Stomach (tissue), 9 donors: ENCODE results near the gene PRR23B. TPM values are rescaled to one million over a fixed set of nuclear protein-coding genes. Genes with fewer than 3 reads are reported as not detected.
"Not testable (repeated sequence)": the region's sequence is repeated elsewhere in the genome, so short reads cannot be mapped to it uniquely, and the experiment has no call there.

Experiments
- DNase-seq, 2 donors: peaks; one replicate each; pipeline versions ENCODE4 v3.0.0 to v3.0.0-alpha.2; 2013 to 2019
- H3K27ac ChIP-seq, 5 donors: fragments of 200-600 bp in 4 of 5; sonication (generic) in 4 of 5; one replicate each; pipeline ENCODE4 v1.5.1; 2013 to 2019; ENCODE audit warnings: mild to moderate bottlenecking in 1 of 5, moderate library complexity in 1 of 5
- H3K27me3 ChIP-seq, 3 donors: fragments of 200-600 bp; sonication (generic); one replicate each; pipeline ENCODE4 v1.5.1; 2017 to 2019; ENCODE audit warnings: mixed run types in 1 of 3
- H3K36me3 ChIP-seq, 4 donors: fragments of 200-600 bp; sonication (generic); 1 replicate in 3 of 4; 2 replicates in 1 of 4; pipeline ENCODE4 v1.5.1; 2016 to 2019
- H3K4me1 ChIP-seq, 4 donors: fragments of 200-600 bp; sonication (generic); one replicate each; pipeline ENCODE4 v1.5.1; 2016 to 2019
- H3K4me3 ChIP-seq, 4 donors: fragments of 200-600 bp; sonication (generic) in 3 of 4; one replicate each; pipeline ENCODE4 v1.5.1; 2016 to 2019; ENCODE audit warnings: mild to moderate bottlenecking in 1 of 4
- H3K9me3 ChIP-seq, 4 donors: fragments of 200-600 bp; sonication (generic); one replicate each; pipeline ENCODE4 v1.5.1; 2016 to 2019
- EP300 ChIP-seq: sonication (generic); formaldehyde crosslinking; IDR thresholded peaks from one replicate; pipeline ENCODE4 v1.6.1; 2017; ENCODE audit warnings: antibody characterized with exemption
- POLR2A ChIP-seq, 4 donors: fragments of 450-650 bp; IDR thresholded peaks; one replicate each; pipeline ENCODE4 v1.6.1; 2016; ENCODE audit warnings: antibody characterized with exemption in 4 of 4, control low read depth in 2 of 4, mild to moderate bottlenecking in 1 of 4, moderate library complexity in 1 of 4
- POLR2AphosphoS5 ChIP-seq, 3 donors: sonication (generic); formaldehyde crosslinking; IDR thresholded peaks; one replicate each; pipeline ENCODE4 v1.6.1; 2016; ENCODE audit warnings: antibody characterized with exemption in 3 of 3
- WGBS, 5 donors: extraction: QIAGEN DNeasy Blood & Tissue Kit in 3 of 5; methylation state at CpG; one replicate each; pipeline versions ENCODE4 v1.1.5 to v1.1.7; 2013 to 2018; 5-methylcytosine and 5-hydroxymethylcytosine counted together
- intact Hi-C: fragments of 100-400 bp; cut with DNase I; formaldehyde crosslinking; loops from one replicate; pipeline ENCODE4 v1.15.1; 2023; ENCODE audit warnings: low total_unique reads
- polyA plus RNA-seq, 3 donors: library from polyadenylated mRNA; stranded (reverse); fragments of 200-250 nt; gene quantifications; one replicate each; pipeline ENCODE4 v1.2.3, GENCODE V29; 2013
- total RNA-seq, 5 donors: library from RNA; depleted of rRNA; stranded (reverse); fragments of >200 nt; gene quantifications; one replicate each; pipeline versions ENCODE4 v1.1.0 to v1.2.3, GENCODE V29; 2014 to 2016
- TF ChIP-seq, protein P1 (sequence below), 7 experiments: fragments of 450-650 bp in 4 of 7; fragments of 200-600 bp in 3 of 7; sonication (generic) in 3 of 7; IDR thresholded peaks; one replicate each; pipeline ENCODE4 v1.5.1; 2016 to 2019; ENCODE audit warnings: antibody characterized with exemption in 7 of 7, control low read depth in 2 of 7, mild to moderate bottlenecking in 1 of 7
- donor health status: healthy with polysubstance abuse.
- donor health status: Bipolar disorder and iron deficiency.
- donor health status: healthy.

The PRR23B gene
- total and polyA plus RNA-seq, 8 donors: not detected

DNA sequence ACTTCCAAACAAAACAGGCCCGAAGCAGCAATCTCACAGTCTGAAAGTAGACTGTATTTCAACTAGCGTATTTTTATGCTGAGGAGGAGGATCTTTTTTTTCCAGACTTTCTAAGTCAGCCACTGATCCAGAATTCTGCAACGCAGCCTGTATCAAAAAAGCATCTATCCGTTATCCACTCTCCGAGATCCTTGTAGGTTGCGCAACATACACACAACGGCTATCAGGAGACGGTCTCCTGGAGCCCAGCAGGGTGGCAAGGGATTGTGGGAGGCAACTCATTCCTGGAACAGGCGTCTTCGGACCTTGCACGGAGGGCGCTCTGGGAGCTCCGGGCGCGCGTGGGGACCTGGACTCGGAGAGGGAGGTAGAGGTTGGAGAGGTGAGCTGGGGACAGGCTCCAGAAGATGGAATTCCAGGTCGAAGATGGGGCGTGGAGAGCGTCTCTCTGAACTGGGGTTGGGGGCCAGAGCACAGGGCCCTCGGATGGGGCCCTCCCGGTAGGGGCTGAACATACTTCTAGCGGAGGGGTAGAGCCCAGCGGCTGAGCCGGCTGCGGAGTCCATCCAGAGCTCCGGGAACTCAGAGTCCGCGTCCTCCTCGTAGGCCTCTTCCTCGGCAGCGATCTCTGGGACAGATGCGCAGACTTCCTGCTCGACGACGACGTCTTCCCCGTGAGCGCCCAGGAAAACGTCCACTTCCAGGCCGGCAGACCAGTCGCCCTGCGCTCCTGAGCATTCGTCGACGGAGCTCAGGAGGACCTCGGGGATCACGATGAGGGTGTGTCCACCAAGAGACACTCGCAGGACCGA lies 23.0 kb upstream of the PRR23B start:
- H3K36me3 ChIP-seq: no peaks in the 10 kb centered on the region
- 66 to 82% (median 76%) methylated on average over 38 to 50 of the region's 50 CpGs for WGBS, 5 donors
- intact Hi-C loops: no loop called here
- no peak overlapping the region for H3K4me3 ChIP-seq
- TF ChIP-seq POLR2A (IDR thresholded peaks at IDR 0.05) (no peak), POLR2AphosphoS5 (IDR thresholded peaks at IDR 0.05) (no peak), EP300 (no peak)
- TF ChIP-seq, protein P1, sequence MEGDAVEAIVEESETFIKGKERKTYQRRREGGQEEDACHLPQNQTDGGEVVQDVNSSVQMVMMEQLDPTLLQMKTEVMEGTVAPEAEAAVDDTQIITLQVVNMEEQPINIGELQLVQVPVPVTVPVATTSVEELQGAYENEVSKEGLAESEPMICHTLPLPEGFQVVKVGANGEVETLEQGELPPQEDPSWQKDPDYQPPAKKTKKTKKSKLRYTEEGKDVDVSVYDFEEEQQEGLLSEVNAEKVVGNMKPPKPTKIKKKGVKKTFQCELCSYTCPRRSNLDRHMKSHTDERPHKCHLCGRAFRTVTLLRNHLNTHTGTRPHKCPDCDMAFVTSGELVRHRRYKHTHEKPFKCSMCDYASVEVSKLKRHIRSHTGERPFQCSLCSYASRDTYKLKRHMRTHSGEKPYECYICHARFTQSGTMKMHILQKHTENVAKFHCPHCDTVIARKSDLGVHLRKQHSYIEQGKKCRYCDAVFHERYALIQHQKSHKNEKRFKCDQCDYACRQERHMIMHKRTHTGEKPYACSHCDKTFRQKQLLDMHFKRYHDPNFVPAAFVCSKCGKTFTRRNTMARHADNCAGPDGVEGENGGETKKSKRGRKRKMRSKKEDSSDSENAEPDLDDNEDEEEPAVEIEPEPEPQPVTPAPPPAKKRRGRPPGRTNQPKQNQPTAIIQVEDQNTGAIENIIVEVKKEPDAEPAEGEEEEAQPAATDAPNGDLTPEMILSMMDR (IDR thresholded peaks at IDR 0.05): no peak
- no peak for DNase-seq
- H3K9me3 ChIP-seq: peaks cover 0 to 37% (median 26%) of the 10 kb centered on the region in 4 donors
- H3K4me1 ChIP-seq: no peaks in the 10 kb centered on the region
- H3K27ac ChIP-seq: no peak overlapping the region
- peaks cover 0 to 18% (median 0%) of the 10 kb centered on the region in 3 donors for H3K27me3 ChIP-seq

DNA sequence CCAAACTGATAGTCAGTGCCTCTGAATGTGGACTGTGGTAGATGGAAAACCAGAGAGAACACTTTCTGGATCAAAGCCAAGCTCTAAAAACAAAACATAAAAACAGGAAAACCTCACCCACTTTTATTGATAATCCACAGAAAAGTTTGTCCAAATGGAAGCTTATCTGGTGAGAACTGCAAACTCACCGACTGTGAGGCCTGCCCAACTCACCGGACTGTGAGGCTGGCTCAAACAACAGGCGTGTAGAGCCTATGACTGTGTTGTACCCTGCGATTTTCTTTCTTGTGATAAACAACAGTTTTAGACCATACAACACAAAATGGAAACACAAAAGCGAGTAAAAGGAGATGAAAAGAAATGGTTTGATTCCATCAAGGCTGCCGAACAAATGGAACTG lies 16.8 kb upstream of the PRR23B start:
- WGBS, 5 donors: 46 to 76% (median 53%) methylated on average over 6 of the region's 6 CpGs
- intact Hi-C loops: no loop called here
- TF ChIP-seq EP300 (no peak), POLR2AphosphoS5 (IDR thresholded peaks at IDR 0.05) (no peak), POLR2A (IDR thresholded peaks at IDR 0.05) (no peak)
- TF ChIP-seq, protein P1 (IDR thresholded peaks at IDR 0.05): no peak
- DNase-seq: no peak
- Histone ChIP-seq H3K9me3 (peaks cover 0 to 4% (median 0%) of the 10 kb centered on the region in 4 donors), H3K36me3 (no peaks in the 10 kb centered on the region), H3K4me3 (no peak overlapping the region), H3K27ac (no peak overlapping the region), H3K27me3 (no peaks in the 10 kb centered on the region), H3K4me1 (no peaks in the 10 kb centered on the region)

DNA sequence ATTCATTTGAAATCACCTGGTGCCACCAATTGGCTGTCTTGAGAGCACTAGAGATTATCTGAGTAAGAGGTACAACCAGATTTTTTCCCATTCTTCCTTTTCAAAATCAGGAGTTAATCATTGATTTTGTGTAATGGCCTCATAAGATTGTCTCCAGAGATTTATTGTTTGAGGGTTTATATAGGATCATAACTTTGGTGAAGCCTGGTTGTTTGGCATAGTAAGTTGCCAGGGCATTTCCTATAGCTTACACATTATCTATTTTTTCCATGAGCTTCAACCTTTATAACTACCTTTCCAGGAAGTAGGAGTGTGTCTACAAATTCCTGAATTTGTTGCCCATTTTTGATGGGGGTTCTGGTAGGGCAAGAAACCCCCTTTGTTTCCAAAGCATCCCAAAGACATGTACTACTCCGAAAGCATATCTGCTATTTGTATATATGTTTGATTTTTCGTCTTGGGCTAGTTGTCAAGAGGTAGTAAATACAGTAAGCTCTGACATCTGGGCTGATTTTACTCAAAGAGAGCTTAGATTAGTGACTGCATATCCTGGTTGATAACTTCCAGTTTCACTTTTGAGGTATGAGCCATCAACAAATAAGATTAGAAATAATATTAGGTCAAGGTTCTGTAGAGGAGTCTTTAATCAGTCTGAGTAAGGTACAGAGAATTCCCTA lies 11.7 kb upstream of the PRR23B start:
- no peak overlapping the region for H3K27ac ChIP-seq
- intact Hi-C loops: no loop called here
- H3K9me3 ChIP-seq: peaks cover 0 to 25% (median 15%) of the 10 kb centered on the region in 4 donors
- DNase-seq: no peak
- no peaks in the 10 kb centered on the region for H3K4me1 ChIP-seq
- no peaks in the 10 kb centered on the region for H3K36me3 ChIP-seq
- 46 to 77% (median 70%) methylated on average over 2 of the region's 2 CpGs for WGBS, 5 donors
- no peak overlapping the region for H3K4me3 ChIP-seq
- H3K27me3 ChIP-seq: no peaks in the 10 kb centered on the region
- no peak for TF ChIP-seq POLR2A (IDR thresholded peaks at IDR 0.05)
- TF ChIP-seq, protein P1 (IDR thresholded peaks at IDR 0.05): no peak
- no peak for TF ChIP-seq POLR2AphosphoS5 (IDR thresholded peaks at IDR 0.05)
- no peak for TF ChIP-seq EP300

DNA sequence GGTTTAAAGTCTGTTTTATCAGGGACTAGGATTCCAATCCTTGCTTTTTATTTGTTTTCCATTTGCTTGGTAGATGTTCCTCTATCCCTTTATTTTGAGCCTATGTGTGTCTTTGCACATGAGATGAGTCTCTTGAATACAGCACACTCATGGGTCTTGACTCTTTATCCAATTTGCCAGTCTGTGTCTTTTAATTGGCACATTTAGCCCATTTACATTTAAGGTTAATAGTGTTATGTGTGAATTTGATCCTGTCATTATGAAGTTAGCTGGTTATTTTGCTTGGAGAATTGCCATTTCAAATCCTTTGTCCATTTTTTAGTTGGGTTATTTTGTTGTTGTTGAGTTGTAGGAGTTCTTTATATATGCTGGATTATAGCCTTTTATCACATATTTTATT lies 9.8 kb upstream of the PRR23B start:
- H3K36me3 ChIP-seq, intact Hi-C loops, DNase-seq, H3K27me3 ChIP-seq, H3K4me3 ChIP-seq, H3K4me1 ChIP-seq, H3K27ac ChIP-seq: not testable (repeated sequence)
- H3K9me3 ChIP-seq: peaks cover 0 to 25% (median 15%) of the 10 kb centered on the region in 4 donors

DNA sequence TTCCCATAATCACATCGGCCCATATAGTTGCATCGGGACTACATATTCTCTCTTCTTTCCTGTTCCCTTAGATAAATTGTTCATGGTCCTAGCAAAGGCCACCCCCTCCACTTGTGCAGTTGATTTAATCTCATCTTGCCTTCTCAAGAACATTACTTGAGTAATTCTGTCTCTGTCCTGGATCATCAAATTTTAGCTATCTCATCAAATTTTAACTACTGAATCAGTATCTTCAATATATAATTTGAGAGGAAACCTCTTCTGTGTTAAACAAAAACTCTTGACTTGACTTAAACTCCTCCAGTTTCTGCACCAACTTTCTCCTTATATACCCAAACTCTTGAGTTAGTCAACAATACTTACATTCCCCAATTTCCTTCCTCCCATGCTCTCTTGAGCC lies 4.2 kb upstream of the PRR23B start:
- 90 to 96% (median 93%) methylated on average over 2 of the region's 2 CpGs for WGBS, 5 donors
- Histone ChIP-seq H3K36me3 (no peaks in the 10 kb centered on the region), H3K27ac (no peak overlapping the region)

More for the DNA sequence above, 4.2 kb upstream of the PRR23B start:
- H3K9me3 ChIP-seq: peaks cover 12 to 16% (median 15%) of the 10 kb centered on the region in 4 donors
- intact Hi-C loops: no loop called here
- no peak overlapping the region for H3K4me3 ChIP-seq
- H3K4me1 ChIP-seq: no peaks in the 10 kb centered on the region
- DNase-seq: no peak
- TF ChIP-seq EP300: no peak
- no peak for TF ChIP-seq POLR2A (IDR thresholded peaks at IDR 0.05)
- no peak for TF ChIP-seq POLR2AphosphoS5 (IDR thresholded peaks at IDR 0.05)
- TF ChIP-seq, protein P1 (IDR thresholded peaks at IDR 0.05): no peak
- peaks cover 0 to 10% (median 0%) of the 10 kb centered on the region in 3 donors for H3K27me3 ChIP-seq
